Fibroblast of upper back skin (primary cell): ENCODE results near the gene ZFYVE9.
"Not testable (repeated sequence)": the region's sequence is repeated elsewhere in the genome, so short reads cannot be mapped to it uniquely, and the experiment has no call there.

Source experiments
- DNase-seq: peaks from one replicate; pipeline ENCODE4 v3.0.0-alpha.2; 2013

Gene ZFYVE9

DNA sequence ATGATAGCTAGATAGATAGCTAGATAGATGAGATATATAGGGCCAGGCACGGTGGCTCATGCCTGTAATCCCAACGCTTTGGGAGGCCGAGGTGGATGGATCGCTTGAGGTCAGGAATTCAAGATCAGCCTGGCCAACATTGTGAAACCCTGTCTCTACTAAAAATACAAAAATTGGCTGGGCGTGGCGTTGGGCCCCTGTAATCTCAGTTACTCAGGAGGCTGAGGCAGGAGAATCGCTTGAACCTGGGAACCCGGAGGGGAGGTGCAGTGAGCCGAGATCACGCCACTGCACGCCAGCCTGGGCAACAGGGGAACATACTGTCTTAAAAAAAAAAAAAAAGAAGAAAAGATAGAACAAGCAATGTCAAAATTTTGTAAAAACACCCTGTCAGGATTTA, 8.6 kb downstream of the ZFYVE9 start:
- not testable (repeated sequence) for DNase-seq

DNA sequence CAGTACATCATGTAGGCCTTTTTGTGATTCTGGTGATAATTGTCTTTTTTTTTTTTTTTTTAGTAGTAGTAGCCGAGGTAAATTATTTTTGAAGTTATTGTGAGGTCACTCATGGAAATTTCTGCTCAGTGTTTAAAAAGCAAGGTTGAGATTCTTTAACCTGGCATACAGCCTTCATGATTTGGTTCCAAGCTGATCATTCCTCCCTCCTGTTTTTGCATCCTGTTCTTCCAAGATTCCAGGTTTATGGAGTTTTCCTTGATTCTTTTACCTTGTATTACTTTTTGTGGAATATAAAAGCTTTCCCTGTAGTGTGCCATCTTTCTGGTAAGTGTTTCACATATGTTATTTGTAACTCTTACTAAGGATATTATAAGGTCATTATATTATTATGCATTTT, 9.1 kb downstream of the ZFYVE9 start:
- DNase-seq: no peak

DNA sequence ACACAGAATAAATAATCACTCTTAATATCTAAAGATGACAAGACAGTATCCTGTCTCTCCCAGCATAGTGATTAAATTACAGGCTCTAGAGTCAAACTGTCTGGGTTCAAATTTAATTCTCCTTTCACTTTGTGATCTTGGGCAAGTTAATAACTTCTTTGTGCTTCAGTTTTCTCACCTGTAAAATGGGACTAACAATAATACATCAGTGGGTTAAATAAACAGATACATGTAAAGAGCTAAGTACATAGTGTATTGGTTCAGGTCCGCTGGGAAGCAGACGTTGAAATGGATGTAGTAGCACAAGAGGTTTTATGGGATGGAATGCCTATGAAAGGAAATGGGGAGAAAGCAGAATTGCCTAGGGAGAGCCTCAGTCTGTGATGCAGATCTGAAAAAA, 10.7 kb downstream of the ZFYVE9 start:
- no peak for DNase-seq

DNA sequence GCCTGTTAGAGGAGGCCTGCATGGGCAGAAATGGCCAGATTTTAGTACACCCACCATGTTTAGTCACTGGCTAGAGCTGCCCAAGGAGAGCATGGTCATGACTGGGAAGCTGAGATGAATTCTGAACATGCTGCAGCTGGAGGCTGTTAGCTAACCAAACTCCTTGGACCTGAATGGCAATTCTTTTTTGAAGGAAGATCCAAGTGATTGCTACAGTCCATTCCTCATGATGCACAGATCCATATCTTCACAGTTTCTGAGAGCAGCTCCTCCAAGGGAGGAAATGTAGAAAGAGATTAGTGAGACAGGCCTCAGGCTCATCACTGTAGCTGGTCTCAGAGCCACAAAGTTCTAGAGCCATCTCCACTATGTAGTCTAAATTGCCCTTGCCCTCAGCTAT, 11.1 kb downstream of the ZFYVE9 start:
- DNase-seq: no peak

DNA sequence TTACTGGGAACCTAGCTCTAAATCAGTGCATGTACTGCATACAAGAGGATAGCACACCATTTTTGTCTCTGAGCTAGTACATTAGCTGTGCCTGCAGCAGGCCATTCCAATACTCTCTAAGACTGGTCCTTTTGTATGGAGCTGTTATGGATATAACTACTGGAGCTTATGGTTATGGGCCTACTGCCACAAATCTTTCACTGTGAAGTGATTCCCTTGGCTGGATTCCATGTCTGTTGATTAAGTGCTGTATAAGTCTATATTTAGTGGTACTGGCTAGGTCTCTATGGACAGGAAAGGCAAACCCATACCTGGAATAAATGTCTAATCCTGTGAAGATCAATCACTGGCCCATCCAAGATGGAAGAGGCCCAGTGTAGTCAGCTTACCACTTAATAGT, 12.0 kb downstream of the ZFYVE9 start:
- DNase-seq: peak; percentile 29

DNA sequence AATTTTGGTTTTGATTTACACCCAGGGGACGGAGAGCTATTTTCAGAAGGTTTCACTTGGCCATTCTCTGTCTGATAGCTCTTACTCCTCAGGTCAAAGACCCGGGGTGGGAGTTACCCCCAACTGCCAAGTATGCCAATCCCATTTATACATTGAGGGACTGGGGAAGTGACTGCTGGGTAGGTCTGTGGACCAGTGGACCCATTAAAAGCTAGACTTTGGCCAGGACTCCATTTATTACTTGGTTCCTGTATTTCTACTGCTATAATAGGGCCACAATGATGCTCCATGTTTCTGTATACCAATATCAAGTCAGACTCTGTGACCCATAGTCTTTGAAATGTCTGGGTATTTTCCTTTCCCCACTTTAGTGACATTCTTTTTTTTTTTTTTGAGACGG, 14.6 kb downstream of the ZFYVE9 start:
- no peak for DNase-seq

DNA sequence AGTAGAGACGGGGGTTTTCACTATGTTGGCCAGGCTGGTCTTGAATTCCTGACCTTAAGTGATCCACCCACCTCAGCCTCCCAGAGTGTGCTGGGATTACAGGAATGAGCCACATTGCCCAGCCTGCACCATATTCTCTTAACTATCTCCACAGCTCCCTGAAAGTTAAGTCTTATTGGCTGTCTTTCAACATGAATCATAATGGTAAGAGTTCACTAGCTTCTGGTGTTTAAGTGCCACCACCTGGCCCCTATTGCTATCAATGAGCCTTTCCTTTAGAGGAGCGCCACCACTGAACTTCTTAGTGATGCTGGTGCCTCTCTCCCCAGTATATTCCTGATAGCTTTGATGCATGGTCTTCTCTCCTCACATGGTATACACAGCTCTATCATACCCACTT, 15.7 kb downstream of the ZFYVE9 start:
- peak; percentile 24 for DNase-seq

DNA sequence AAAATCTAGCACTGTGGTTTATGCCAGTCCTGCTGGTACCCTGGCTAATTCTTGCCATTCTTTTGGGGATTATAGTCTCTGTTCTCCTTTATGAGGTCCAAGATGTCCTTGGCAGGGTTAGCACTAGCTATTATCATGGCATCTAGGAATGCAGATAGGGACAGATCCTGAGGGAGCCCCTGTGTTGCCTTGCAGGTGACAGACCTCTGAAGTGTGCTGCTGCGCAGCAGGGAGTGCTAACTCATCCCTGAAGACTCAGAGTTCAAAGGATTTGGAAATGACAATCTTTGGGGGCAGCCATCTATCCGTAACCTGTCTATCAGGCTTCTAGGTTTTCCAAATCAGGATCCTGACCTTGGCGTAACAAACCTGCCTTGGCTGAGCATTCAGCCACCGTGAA, 16.3 kb downstream of the ZFYVE9 start:
- no peak for DNase-seq

DNA sequence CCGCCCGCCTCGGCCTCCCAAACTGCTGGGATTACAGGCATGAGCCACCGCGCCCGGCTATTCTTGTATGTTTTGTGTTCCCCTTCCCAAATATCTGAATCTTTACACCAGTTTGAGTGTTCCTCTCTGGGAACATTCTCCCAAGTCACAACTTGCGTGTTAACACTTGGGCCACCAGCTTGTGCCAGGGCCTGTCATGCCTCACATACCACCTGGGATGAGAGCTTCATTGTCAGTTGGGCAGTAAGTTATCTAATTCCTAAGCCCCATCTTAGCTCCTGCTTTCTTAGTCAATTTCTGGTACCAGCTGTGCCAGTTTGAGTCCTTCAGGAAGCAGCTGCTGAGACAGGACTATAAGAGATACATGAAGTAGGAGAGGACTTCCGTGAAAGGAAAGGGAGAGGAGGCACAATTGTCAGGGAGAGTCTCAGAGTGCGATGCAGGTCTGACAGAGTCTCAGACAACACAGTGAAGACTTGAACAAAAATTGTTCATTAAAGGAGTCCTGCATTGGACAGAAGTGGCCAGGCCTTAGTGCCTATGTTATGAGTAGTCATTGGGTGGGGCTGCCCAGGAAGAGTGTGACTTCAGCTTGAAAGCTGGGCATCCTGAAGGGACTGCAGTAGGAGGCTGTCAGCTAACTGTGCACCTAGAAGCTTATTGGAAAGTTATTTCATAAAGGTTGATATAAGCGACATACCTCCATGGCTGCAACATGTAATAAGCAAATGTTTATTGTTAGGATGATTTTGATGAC, 17.3 kb downstream of the ZFYVE9 start:
- DNase-seq: no peak

DNA sequence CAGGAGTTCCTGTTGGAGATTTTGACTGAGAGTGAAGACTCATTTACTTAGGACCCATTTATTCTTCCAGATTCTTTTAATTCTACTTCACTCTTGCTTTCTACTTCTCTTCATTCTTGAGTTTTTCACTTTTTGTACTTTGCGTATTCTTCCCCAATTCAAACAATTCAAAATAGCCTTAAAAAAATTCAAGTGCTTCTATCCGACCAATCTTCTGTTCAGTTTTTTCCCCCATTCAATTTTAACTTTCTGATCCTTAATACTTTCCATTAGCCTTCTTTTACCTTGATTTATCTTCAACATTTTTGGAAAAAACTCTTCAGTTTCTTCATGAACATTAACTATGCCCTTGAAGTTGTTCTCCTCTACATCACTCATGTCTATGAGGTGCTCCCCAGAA, 21.1 kb downstream of the ZFYVE9 start:
- no peak for DNase-seq

DNA sequence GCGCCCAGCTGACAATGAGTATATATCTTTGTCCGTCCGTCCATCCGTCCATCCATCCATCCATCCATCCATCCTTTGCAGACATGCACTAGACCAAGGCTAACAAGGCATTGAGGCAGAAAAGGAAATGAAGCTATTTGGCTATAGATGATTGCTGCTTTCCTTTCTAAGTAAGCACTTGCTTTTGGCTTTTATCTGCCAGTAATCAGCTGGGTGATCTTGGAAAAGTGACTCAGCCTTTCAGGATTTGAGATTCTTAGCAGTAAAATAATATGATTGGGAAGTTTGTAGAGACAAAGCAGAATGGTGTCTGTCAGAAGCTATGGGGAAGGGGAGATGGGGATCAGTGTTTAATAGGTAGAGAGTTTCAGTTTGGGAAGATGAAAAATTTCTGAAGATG, 22.7 kb downstream of the ZFYVE9 start:
- no peak for DNase-seq

DNA sequence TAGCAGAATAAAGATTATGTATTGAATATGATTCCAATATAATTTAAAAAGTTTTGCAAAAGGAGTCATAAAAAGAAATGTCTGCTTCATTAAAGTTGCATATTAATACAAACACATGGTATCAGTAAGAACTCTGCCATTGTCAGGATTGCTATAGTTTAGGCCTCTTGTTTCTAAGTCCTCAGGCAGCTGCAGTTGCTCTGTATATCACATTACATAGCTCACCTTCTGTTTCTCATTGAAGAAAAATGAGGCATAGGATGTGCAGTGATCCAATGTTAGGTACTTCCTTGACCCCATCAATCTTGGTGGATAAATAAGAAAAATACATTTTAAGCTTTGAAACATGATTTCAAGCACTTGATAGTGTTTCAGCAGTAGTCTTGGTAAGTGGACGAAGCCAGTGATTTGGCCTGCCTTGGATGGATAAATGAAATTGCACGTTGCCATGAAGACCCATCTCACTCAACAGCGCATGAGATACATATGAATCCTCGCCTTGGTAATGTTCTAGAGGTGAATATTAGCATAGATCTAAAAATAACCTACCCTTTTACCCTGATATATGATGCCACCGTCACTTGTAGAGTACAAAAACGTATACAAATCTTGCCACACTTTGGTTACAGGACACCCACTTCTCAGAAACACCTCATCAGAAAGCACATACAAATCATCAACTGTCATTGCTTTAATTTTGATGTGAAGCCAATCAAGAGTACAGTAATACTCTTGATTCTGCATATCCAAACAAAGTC, 25.3 kb downstream of the ZFYVE9 start:
- DNase-seq: no peak

DNA sequence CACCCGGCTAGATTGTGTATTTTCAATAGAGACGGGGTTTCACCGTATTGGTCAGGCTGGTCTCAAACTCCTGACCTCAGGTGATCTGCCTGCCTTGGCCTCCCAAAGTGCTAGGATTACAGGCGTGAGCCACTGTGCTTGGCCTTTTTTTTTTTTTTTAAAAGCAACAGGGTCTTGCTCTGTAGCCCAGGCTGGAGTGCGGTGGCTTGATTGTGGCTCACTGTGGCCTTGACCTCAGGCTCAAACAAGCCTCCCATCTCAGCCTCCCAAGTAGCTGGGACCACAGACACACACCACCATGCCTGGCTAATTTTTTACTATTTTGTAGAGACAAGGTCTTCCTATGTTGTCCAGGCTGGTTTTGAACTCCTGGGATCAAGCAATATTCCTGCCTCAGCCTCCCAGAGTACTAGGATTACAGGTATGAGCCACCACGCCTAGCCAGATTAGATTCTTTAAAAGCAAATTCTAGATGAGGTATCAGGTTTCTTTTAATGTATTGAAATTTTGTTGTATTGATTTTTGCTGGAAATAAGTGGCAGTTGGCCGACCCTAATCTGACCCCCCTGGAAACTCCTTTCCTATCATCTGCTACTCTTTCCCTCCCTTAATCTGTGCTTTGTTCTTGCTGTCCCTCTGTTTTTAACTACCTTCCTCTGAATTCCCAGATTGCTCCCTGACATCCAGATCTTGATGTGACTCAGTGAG, 26.6 kb downstream of the ZFYVE9 start:
- DNase-seq: no peak

DNA sequence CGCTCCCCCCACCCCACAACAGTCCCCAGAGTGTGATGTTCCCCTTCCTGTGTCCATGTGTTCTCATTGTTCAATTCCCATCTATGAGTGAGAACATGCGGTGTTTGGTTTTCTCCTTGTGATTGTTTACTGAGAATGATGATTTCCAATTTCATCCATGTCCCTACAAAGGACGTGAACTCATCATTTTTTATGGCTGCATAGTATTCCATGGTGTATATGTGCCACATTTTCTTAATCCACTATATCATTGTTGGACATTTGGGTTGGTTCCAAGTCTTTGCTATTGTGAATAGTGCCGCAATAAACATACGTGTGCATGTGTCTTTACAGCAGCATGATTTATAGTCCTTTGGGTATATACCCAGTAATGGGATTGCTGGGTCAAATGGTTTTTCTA, 29.3 kb downstream of the ZFYVE9 start:
- DNase-seq: not testable (repeated sequence)

DNA sequence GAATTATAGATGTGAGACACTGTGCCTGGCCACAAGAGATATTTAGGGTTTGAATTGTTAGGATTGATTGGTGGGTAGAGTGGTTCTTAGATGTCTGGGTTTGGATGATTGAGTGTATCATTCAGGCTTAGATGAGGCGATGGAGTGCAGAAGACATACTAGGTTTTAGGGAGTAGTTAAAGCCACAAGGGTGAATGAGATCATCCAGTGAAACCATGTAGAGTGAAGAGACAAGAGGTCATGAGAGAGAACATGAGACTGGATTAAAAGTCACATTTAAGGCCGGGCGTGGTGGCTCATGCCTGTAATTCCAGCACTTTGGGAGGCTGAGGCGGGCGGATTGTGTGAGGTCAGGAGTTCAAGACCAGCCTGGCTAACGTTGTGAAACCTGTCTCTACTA, 37.2 kb downstream of the ZFYVE9 start:
- DNase-seq: no peak

DNA sequence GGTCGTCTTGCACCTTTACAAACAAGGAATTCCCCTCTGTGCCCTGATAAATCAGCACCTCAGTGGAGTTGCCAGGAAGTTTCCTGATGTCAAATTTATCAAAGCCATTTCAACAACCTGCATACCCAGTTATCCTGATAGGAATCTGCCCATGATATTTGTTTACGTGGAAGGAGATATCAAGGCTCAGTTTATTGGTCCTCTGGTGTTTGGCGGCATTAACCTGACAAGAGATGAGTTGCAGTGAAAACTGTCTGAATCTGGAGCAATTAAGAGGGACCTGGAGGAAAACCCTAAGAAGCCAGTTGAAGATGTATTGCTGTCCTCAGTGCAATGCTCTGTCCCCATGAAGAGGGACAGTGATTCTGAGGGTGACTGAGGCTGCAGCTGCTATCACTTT, 38.3 kb downstream of the ZFYVE9 start:
- no peak for DNase-seq

DNA sequence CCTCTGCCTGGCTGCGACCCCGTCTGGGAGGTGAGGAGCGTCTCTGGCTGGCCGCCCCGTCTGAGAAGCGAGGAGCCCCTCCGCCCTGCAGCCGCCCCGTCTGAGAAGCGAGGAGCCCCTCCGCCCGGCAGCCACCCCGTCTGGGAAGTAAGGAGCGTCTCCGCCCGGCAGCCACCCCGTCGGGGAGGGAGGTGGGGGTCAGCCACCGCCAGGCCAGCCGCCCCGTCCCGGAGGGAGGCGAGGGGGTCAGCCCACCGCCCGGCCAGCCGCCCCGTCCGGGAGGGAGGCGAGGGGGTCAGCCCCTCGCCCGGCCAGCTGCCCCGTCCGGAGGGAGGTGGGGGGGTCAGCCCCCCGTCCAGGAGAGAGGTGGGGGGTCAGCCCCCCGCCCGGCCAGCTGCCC, 39.9 kb downstream of the ZFYVE9 start:
- not testable (repeated sequence) for DNase-seq

DNA sequence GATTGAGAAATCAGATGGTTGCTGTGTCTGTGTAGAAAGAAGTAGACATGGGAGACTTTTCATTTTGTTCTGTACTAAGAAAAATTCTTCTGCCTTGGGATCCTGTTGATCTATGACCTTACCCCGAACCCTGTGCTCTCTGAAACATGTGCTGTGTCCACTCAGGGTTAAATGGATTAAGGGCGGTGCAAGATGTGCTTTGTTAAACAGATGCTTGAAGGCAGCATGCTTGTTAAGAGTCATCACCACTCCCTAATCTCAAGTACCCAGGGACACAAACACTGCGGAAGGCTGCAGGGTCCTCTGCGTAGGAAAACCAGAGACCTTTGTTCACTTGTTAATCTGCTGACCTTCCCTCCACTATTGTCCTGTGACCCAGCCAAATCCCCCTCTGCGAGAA, 40.4 kb downstream of the ZFYVE9 start:
- not testable (repeated sequence) for DNase-seq

DNA sequence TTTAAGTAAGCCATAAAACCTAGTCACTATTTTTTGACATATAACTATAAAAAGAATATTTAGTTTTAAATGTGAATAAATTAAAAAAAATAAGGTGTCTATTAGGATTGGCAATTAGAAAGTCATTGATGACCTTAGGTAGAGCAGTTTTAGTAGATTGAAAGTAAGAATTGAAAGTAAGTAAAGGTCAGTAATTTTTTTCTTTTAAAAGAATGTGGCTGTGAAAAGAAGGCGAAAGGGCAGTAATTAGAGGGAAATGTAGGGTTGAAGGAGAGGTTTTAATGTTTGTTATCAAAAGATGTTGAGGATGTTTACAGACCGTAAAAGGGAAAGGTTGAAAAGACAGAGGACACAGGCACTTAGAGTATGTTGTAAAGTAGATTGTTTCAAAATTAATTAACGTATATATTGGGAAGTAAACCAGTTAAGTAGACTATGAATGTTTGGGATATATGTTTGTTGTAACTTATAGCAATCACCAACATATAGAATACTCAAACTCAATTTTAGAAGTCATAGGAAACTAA, 41.0 kb downstream of the ZFYVE9 start:
- no peak for DNase-seq

DNA sequence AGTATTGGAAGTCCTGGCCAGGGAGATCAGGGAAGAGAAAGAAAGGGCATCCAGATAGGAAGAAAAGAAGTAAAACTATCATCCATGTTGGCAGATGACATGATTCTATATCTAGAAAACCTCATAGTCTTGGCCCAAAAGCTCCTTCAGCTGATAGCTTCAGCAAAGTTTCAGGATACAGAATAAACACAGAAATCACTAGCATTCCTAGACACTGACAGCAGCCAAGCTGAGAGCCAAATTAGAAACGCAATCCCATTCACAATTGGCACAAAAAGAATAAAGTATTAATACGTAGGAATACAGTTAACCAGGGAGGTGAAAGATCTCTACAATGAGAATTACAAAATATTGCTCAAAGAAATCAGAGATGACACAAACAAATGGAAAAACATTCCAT, 44.6 kb downstream of the ZFYVE9 start:
- peak; percentile 14 for DNase-seq

DNA sequence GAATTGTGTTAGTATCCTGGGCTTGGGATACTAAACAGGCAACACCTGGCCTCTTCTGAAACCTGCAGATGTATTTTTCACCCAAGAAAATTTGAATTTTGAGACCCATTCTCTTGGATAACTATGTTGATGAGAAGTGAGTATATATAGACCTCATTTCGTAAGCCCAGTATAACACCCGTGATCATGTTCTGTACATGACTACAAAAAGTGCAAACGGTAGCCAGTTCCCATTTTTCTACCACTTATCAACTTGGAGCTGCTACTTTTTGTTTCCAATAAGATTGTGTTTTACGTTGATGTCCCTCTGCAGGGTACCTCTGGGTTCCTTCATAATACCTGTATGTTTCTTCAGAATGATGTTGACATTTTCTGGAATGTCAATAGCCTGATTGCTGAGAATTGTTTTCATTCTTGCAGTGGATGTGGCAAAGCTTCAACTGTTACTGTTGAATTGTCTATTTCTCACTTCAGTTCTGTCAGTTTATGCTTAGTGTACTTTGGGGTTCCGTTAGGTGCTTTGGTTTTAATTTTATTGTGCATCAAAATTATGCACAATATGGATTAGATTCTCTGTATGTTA, 48.1 kb downstream of the ZFYVE9 start:
- no peak for DNase-seq

DNA sequence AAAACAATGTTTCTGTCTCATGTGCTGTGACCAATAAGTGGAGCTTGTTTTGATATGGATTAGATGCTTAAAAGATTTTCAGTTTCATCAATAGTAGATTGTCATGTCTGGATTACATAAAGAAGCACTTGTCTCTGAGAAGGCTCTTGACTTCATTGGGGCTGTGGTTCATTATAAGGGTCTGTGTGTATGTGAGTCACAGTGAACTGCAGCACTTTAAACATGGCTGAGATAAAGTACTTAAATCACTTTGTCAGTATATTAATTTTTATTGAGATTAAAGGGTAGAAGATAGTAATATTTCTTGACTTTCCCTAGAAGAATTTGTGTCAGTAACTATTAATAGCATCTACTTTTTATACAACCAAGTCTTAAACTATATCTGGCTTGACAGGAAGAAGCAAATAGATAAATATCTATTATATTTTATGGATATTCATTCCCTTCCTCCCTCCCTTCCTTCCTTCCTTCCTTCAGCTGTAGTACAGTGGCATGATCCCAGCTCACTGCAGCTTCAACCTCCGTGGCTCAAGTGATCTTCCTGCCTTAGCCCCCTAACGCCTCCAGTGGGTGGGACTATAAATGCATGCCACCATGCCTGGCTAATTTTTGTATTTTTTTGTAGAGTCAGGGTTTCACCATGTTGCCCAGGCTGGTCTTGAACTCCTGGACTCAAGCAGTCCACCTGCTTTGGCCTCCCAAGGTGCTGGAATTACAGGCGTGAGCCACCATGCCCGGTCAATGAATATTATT, 48.8 kb downstream of the ZFYVE9 start:
- no peak for DNase-seq
